Gastroesophageal sphincter (tissue), 4 donors: Measurements from ENCODE around the gene PSMG3. TPM values are rescaled to one million over a fixed set of nuclear protein-coding genes. Genes with fewer than 3 reads are reported as not detected.

Source experiments
- ATAC-seq: fragments of 150-250 bp; one replicate; pipeline ENCODE4 v1.9.1; 2016; ENCODE audit warnings: mild to moderate bottlenecking, moderate library complexity
- H3K27ac ChIP-seq, 4 donors: fragments of 200-600 bp; sonication (generic) in 3 of 4; 1 replicate in 3 of 4; 2 replicates in 1 of 4; pipeline ENCODE4 v1.5.1; 2016 to 2019
- H3K27me3 ChIP-seq: fragments of 200-600 bp; sonication (generic); one replicate; pipeline ENCODE4 v1.5.1; 2019
- H3K36me3 ChIP-seq, 2 donors: fragments of 200-600 bp; sonication (generic); one replicate each; pipeline ENCODE4 v1.5.1; 2019; ENCODE audit warnings: control low read depth in 1 of 2
- H3K4me1 ChIP-seq, 3 donors: fragments of 200-600 bp; sonication (generic); 1 replicate in 2 of 3; 2 replicates in 1 of 3; pipeline ENCODE4 v1.5.1; 2016 to 2019; ENCODE audit warnings: control low read depth in 2 of 3
- H3K4me3 ChIP-seq, 2 donors: fragments of 200-600 bp; sonication (generic); one replicate each; pipeline ENCODE4 v1.5.1; 2019; ENCODE audit warnings: mild to moderate bottlenecking in 1 of 2, moderate library complexity in 1 of 2
- H3K9me3 ChIP-seq, 3 donors: fragments of 200-600 bp; sonication (generic); one replicate each; pipeline ENCODE4 v1.5.1; 2017 to 2019; ENCODE audit warnings: control low read depth in 2 of 3
- EP300 ChIP-seq: sonication (generic); formaldehyde crosslinking; IDR thresholded peaks from one replicate; pipeline ENCODE4 v1.6.1; 2017; ENCODE audit warnings: antibody characterized with exemption, mild to moderate bottlenecking
- POLR2A ChIP-seq, 2 donors: fragments of 450-650 bp; IDR thresholded peaks; one replicate each; pipeline ENCODE4 v1.6.1; 2017; ENCODE audit warnings: antibody characterized with exemption in 2 of 2, mild to moderate bottlenecking in 2 of 2, moderate library complexity in 1 of 2
- POLR2AphosphoS5 ChIP-seq: sonication (generic); formaldehyde crosslinking; IDR thresholded peaks from one replicate; pipeline ENCODE4 v1.6.1; 2017; ENCODE audit warnings: antibody characterized with exemption
- whole genome bisulfite sequencing, 2 donors: methylation state at CpG; one replicate each; pipeline ENCODE4 v1.1.5; 2018; ENCODE audit warnings: low coverage in 1 of 2; 5-methylcytosine and 5-hydroxymethylcytosine counted together
- total RNA-seq, 4 donors: library from RNA; depleted of rRNA; stranded (reverse); fragments of >200 nt; gene quantifications; one replicate each; pipeline ENCODE4 v1.1.0, GENCODE V29; 2016
- TF ChIP-seq, protein P1 (sequence below), 4 experiments: fragments of 200-600 bp in 2 of 4; fragments of 450-650 bp in 2 of 4; sonication (generic) in 1 of 4; IDR thresholded peaks; one replicate each; pipeline ENCODE4 v1.5.1; 2017 to 2019; ENCODE audit warnings: antibody characterized with exemption in 4 of 4, mild to moderate bottlenecking in 2 of 4, moderate library complexity in 2 of 4

Gene PSMG3
- total RNA-seq, 4 donors from 2014 or later = 27.7 to 36.6 (median 35.7) TPM

DNA sequence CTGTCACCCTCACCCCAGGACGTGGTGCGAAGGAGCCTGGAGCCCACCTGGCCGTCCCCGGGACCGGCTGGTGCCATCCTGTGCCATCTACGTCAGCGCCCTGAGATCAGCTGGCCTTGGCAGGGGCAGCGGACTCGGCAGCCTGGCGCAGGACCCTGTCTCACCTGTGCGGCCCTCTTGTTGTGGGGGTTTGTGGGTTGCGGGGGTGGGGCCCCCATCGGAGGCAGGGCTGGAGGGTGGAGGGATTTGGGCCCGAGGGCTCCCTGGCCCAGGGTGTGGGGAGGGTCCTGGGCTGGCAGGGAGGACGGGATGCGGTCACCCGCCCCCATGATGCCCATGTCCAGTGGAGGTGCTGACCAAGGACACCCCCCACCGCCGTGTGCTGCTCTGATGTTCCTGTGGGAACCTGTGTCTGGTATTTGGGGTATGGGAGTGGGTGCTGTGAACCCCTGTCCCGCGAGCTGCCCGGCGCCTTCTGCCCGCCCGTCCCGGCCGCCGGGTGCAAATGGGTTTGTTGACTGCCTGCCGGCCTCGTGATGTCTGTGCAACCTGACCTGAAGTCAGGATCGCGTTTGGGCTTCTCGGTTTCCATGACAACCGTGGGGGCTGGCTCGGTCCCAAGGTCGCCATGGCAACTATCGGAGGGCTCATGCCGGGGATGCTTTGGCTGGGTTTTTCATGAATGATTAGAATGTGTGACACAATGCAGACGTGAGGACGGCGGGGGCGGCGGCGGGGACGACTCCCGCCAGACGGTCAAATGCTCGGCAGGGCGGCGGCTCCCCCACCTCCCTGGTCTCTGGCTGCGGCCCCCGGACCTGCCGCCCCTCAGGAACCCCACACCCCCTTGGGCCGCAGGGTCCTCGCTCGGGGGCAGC, 32.1 kb downstream of the PSMG3 start:
- H3K27ac ChIP-seq = peak overlapping the region; percentile 93 to 100 (median 98)
- no peaks in the 10 kb centered on the region for H3K9me3 ChIP-seq
- no peaks in the 10 kb centered on the region for H3K27me3 ChIP-seq
- H3K36me3 ChIP-seq = peaks cover 0 to 52% of the 10 kb centered on the region in 2 donors
- WGBS, 2 donors = no CpG with 5 or more reads among the region's 56 CpGs
- ATAC-seq = peak; percentile 57
- peaks cover 0 to 67% (median 37%) of the 10 kb centered on the region in 3 donors for H3K4me1 ChIP-seq
- H3K4me3 ChIP-seq = peak overlapping the region; percentile 46 to 67
- TF ChIP-seq, protein P1, sequence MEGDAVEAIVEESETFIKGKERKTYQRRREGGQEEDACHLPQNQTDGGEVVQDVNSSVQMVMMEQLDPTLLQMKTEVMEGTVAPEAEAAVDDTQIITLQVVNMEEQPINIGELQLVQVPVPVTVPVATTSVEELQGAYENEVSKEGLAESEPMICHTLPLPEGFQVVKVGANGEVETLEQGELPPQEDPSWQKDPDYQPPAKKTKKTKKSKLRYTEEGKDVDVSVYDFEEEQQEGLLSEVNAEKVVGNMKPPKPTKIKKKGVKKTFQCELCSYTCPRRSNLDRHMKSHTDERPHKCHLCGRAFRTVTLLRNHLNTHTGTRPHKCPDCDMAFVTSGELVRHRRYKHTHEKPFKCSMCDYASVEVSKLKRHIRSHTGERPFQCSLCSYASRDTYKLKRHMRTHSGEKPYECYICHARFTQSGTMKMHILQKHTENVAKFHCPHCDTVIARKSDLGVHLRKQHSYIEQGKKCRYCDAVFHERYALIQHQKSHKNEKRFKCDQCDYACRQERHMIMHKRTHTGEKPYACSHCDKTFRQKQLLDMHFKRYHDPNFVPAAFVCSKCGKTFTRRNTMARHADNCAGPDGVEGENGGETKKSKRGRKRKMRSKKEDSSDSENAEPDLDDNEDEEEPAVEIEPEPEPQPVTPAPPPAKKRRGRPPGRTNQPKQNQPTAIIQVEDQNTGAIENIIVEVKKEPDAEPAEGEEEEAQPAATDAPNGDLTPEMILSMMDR (IDR thresholded peaks at IDR 0.05) = no peak
- TF ChIP-seq EP300 (no peak), POLR2AphosphoS5 (peak; percentile 88), POLR2A (IDR thresholded peaks at IDR 0.05) (peak; percentile 35 to 65)

DNA sequence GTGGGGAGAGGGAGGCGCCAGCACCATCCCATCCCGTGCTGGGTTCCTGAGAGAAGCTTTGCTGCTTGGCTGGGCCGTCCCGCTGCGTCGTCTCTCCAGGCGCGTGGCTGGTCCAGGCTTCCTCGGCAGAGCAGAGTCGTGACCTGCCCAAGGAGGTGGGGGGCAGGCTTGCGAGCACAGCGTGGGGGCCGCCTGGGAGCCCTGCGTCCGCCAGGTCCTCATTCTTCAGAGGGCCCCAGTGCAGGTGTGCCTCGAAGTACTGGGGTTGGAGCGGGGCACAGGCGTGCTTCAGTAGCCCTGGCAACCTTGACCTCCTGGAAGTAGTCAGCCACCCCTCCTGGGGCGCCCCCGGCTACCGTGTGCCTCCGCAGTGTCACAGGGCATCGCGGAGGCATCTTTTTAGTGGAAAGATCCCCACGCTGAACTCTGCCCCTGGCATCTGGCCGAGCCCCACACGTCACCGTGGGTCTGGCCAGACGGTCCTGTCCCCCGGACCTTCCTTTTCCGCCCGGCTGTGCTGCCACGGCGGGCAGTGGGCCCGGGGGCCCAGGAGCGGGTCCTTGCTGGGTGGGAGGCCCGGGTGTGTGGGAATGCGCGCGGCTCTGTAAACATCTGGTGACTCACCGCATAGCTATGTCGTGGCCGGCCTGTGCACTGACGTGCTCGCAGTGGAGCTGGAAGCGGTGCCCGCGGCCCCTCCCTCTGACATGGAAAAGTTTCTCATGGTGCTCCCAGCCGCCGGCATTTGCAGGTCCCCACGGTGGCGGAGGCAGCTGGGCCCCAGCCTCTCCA, 32.9 kb downstream of the PSMG3 start:
- peaks cover 0 to 73% (median 40%) of the 10 kb centered on the region in 3 donors for H3K4me1 ChIP-seq
- H3K4me3 ChIP-seq = peak overlapping the region; percentile 46 to 67
- peak; percentile 89 for ATAC-seq
- WGBS, 2 donors = no CpG with 5 or more reads among the region's 52 CpGs
- peak overlapping the region; percentile 93 to 100 (median 98) for H3K27ac ChIP-seq
- peaks cover 0 to 44% of the 10 kb centered on the region in 2 donors for H3K36me3 ChIP-seq
- TF ChIP-seq, protein P1 (IDR thresholded peaks at IDR 0.05) = peak in 2 of 4 experiments; percentile 7 to 11
- TF ChIP-seq EP300 (peak; percentile 77), POLR2A (IDR thresholded peaks at IDR 0.05) (peak; percentile 63 to 75), POLR2AphosphoS5 (peak; percentile 96)
- no peaks in the 10 kb centered on the region for H3K9me3 ChIP-seq
- no peaks in the 10 kb centered on the region for H3K27me3 ChIP-seq

DNA sequence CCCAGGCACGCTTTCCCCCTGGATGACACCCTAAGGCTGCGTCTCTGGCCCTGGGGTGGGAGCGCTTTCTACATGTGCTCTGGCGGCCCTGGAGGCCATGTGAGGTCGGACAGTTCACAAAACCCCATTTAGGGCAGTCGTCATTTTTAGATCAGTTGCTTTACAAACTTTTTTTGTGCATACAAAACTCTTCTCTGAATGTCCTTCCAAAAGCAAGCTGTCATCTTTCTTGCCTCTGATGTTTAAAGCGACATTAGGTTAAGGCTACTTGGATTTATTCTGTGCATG, 33.4 kb downstream of the PSMG3 start:
- 18% methylated on average over 5 of the region's 7 CpGs; no CpG with 5 or more reads in 1 of the 2 donors for WGBS, 2 donors
- ATAC-seq = no peak
- Histone ChIP-seq H3K9me3 (no peaks in the 10 kb centered on the region), H3K27me3 (no peaks in the 10 kb centered on the region), H3K4me3 (peak overlapping the region in 1 of 2 donors; percentile 67), H3K4me1 (peaks cover 0 to 79% (median 41%) of the 10 kb centered on the region in 3 donors), H3K27ac (peak overlapping the region; percentile 93 to 100 (median 98)), H3K36me3 (peaks cover 0 to 38% of the 10 kb centered on the region in 2 donors)
- TF ChIP-seq EP300 = no peak
- TF ChIP-seq, protein P1 (IDR thresholded peaks at IDR 0.05) = peak in 2 of 4 experiments; percentile 2 to 25

DNA sequence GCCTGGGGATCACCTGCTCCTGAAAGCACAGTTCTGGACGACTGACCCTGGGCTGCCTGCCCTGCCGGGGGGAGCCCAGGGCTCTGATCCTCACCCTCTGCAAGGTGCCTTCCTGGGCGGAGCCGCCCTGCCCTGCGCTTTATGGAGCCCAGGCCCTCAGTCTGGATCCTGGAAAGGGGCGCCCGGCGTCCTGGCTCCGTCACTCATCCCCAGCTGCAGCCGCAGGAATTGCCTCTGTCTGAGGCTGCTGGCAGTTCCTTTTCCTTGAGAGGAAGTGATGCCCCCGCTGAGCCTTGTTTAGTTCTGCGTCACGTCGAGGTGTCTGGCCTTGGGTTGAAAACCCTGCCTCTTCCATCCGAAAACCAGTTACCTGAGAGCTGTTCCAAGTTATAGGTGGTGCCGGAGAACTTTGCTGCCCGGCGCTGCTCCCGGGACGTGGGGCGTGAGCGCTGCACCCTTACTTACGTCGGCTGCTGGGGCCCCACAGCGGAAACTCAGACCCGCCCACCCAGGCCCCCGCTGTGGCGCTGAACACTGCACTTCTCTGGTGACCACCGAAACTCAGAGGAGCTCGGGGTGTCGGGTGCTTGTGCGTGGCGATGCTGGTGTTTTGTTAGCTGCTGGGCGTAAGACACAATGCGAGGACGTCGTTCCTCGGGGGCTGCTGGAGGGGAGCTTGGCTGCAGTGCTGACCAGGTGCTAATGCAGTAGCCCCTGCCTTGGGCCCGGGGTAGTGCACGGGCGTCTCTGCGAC, 34.0 kb downstream of the PSMG3 start:
- peaks cover 0 to 81% (median 41%) of the 10 kb centered on the region in 3 donors for H3K4me1 ChIP-seq
- no peaks in the 10 kb centered on the region for H3K9me3 ChIP-seq
- no peaks in the 10 kb centered on the region for H3K27me3 ChIP-seq
- no peak for TF ChIP-seq POLR2AphosphoS5
- ATAC-seq = no peak
- peak overlapping the region; percentile 93 to 100 (median 98) for H3K27ac ChIP-seq
- H3K36me3 ChIP-seq = peaks cover 0 to 33% of the 10 kb centered on the region in 2 donors
- WGBS, 2 donors = 91% methylated on average over 9 of the region's 42 CpGs; no CpG with 5 or more reads in 1 of the 2 donors
- H3K4me3 ChIP-seq = peak overlapping the region in 1 of 2 donors; percentile 67

DNA sequence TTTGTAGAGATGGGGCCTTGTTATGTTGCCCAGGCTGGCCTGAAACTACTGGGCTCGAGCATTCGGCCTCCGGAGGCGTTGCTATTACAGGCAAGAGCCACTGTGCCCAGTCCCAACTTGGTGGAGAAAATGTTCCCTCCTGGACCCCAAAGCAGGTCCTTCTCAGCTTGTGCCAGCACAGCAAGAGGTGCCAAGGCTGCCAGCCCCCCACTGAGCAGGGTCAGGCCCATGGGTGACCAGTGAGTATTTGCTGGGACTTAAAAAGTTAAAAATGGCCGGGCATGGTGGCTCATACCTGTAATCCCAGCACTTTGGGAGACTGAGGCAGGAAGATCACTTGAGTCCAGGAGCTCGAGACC, 34.8 kb downstream of the PSMG3 start:
- Histone ChIP-seq H3K4me1 (peaks cover 0 to 84% (median 41%) of the 10 kb centered on the region in 3 donors), H3K27me3 (no peaks in the 10 kb centered on the region), H3K9me3 (no peaks in the 10 kb centered on the region), H3K4me3 (no peak overlapping the region), H3K27ac (peak overlapping the region in 3 of 4 donors; percentile 97 to 100 (median 100)), H3K36me3 (peaks cover 0 to 25% of the 10 kb centered on the region in 2 donors)
- TF ChIP-seq, protein P1 (IDR thresholded peaks at IDR 0.05) = no peak
- TF ChIP-seq POLR2AphosphoS5 = no peak
- no peak for TF ChIP-seq EP300
- TF ChIP-seq POLR2A (IDR thresholded peaks at IDR 0.05) = no peak
- WGBS, 2 donors = 0 to 63% methylated on average over 1 to 3 of the region's 6 CpGs
- no peak for ATAC-seq
